ENCODE data around the gene MLH3.

Gene MLH3

GRCh38 chr14:75005357-75005756, 45.9 kb downstream of the MLH3 start:
- Histone ChIP-seq H2BK5ac (ENCODE audit: low read length) (no peak overlapping the region), H2AK5ac (ENCODE audit: low read depth, low read length) (no peak overlapping the region), H2BK120ac (ENCODE audit: low read depth, low read length) (no peak overlapping the region), H2BK15ac (ENCODE audit: low read length) (no peak overlapping the region), H3K4me3 (ENCODE audit: low read length in 2 of 2) (no peak overlapping the region), H2BK12ac (ENCODE audit: low read length) (no peak overlapping the region), H3K4me1 (ENCODE audit: control insufficient read depth in 2 of 2, insufficient read depth in 1 of 2, low read depth in 1 of 2, low read length in 2 of 2) (peaks cover 4 to 6% of the 10 kb centered on the region in 2 donors), H3K4ac (ENCODE audit: low read length) (no peak overlapping the region), H3K27me3 (ENCODE audit: control insufficient read depth in 3 of 3, insufficient read depth in 3 of 3, low read depth in 1 of 3, low read length in 3 of 3) (no peaks in the 10 kb centered on the region), H3K27ac (replicated peaks; ENCODE audit: low read length) (no peak overlapping the region), H4K8ac (ENCODE audit: low read depth, low read length) (no peak overlapping the region), H3K79me1 (ENCODE audit: low read depth, low read length) (peaks cover 8% of the 10 kb centered on the region), H3K36me3 (replicated peaks in 1 of 2; ENCODE audit: control insufficient read depth in 2 of 2, insufficient read depth in 2 of 2, low read length in 2 of 2) (peaks cover 23 to 64% of the 10 kb centered on the region in 2 donors), H3K18ac (ENCODE audit: low read length) (no peak overlapping the region), H3K9ac (ENCODE audit: low read depth, low read length, poor library complexity) (no peak overlapping the region), H4K91ac (ENCODE audit: low read depth, low read length, poor library complexity) (no peak overlapping the region), H2AFZ (ENCODE audit: low read length) (no peak overlapping the region), H3K23ac (ENCODE audit: low read depth, low read length, poor library complexity) (no peak overlapping the region), H3K9me3 (replicated peaks in 1 of 2; ENCODE audit: control insufficient read depth in 2 of 2, insufficient read depth in 1 of 2, low read depth in 1 of 2, low read length in 2 of 2) (peaks cover 0 to 2% of the 10 kb centered on the region in 2 donors), H3K4me2 (ENCODE audit: insufficient read depth, low read length, poor library complexity, severe bottlenecking) (no peak overlapping the region), H3K14ac (ENCODE audit: low read length) (no peak overlapping the region)
- WGBS, 2 donors (ENCODE audit: extremely low coverage in 2 of 2, insufficient read length in 2 of 2, insufficient replicate concordance in 1 of 2) = no CpG with 5 or more reads among the region's 3 CpGs
- DNase-seq (ENCODE audit: low spot score) = no peak

- peak overlapping the region; percentile 59 for H3K23ac ChIP-seq (ENCODE audit: low read depth, low read length, poor library complexity)
- H2BK15ac ChIP-seq (ENCODE audit: low read length) = no peak overlapping the region
- H2AK5ac ChIP-seq (ENCODE audit: low read depth, low read length) = no peak overlapping the region
- H3K9me3 ChIP-seq (replicated peaks in 1 of 2; ENCODE audit: control insufficient read depth in 2 of 2, insufficient read depth in 1 of 2, low read depth in 1 of 2, low read length in 2 of 2) = peaks cover 0 to 2% of the 10 kb centered on the region in 2 donors
- H3K9ac ChIP-seq (ENCODE audit: low read depth, low read length, poor library complexity) = peak overlapping the region; percentile 91
- H3K4me3 ChIP-seq (ENCODE audit: low read length in 2 of 2) = peak overlapping the region; percentile 84 to 93
- H2BK120ac ChIP-seq (ENCODE audit: low read depth, low read length) = no peak overlapping the region
- peaks cover 15 to 45% of the 10 kb centered on the region in 2 donors for H3K36me3 ChIP-seq (replicated peaks in 1 of 2; ENCODE audit: control insufficient read depth in 2 of 2, insufficient read depth in 2 of 2, low read length in 2 of 2)
- H4K8ac ChIP-seq (ENCODE audit: low read depth, low read length) = no peak overlapping the region
- H2BK12ac ChIP-seq (ENCODE audit: low read length) = no peak overlapping the region
- H2BK5ac ChIP-seq (ENCODE audit: low read length) = no peak overlapping the region
- H4K91ac ChIP-seq (ENCODE audit: low read depth, low read length, poor library complexity) = no peak overlapping the region
- H3K27ac ChIP-seq (replicated peaks; ENCODE audit: low read length) = no peak overlapping the region
- no peaks in the 10 kb centered on the region for H3K27me3 ChIP-seq (ENCODE audit: control insufficient read depth in 3 of 3, insufficient read depth in 3 of 3, low read depth in 1 of 3, low read length in 3 of 3)
- WGBS, 2 donors (ENCODE audit: extremely low coverage in 2 of 2, insufficient read length in 2 of 2, insufficient replicate concordance in 1 of 2) = no CpG with 5 or more reads among the region's 18 CpGs
- peaks cover 4 to 6% of the 10 kb centered on the region in 2 donors for H3K4me1 ChIP-seq (ENCODE audit: control insufficient read depth in 2 of 2, insufficient read depth in 1 of 2, low read depth in 1 of 2, low read length in 2 of 2)
- H3K4ac ChIP-seq (ENCODE audit: low read length) = no peak overlapping the region
- peak overlapping the region; percentile 95 for H3K18ac ChIP-seq (ENCODE audit: low read length)
- no peak overlapping the region for H3K14ac ChIP-seq (ENCODE audit: low read length)
- no peak for DNase-seq (ENCODE audit: low spot score)
- peaks cover 8% of the 10 kb centered on the region for H3K79me1 ChIP-seq (ENCODE audit: low read depth, low read length)
- peak overlapping the region; percentile 83 for H2AFZ ChIP-seq (ENCODE audit: low read length)
- H3K4me2 ChIP-seq (ENCODE audit: insufficient read depth, low read length, poor library complexity, severe bottlenecking) = peak overlapping the region; percentile 80
These were observed 47.8 kb downstream of the MLH3 start for GRCh38 chr14:75003250-75004027.

- no CpG with 5 or more reads among the region's 66 CpGs for WGBS, 2 donors (ENCODE audit: extremely low coverage in 2 of 2, insufficient read length in 2 of 2, insufficient replicate concordance in 1 of 2)
- Histone ChIP-seq H3K18ac (ENCODE audit: low read length) (peak within 1 kb of the TSS; percentile 95), H2BK15ac (ENCODE audit: low read length) (no peak within 1 kb of the TSS), H3K9me3 (replicated peaks in 1 of 2; ENCODE audit: control insufficient read depth in 2 of 2, insufficient read depth in 1 of 2, low read depth in 1 of 2, low read length in 2 of 2) (peaks cover 0 to 2% of the 10 kb centered on the region in 2 donors), H4K91ac (ENCODE audit: low read depth, low read length, poor library complexity) (no peak within 1 kb of the TSS), H3K14ac (ENCODE audit: low read length) (no peak within 1 kb of the TSS), H3K23ac (ENCODE audit: low read depth, low read length, poor library complexity) (peak within 1 kb of the TSS; percentile 59), H3K27me3 (ENCODE audit: control insufficient read depth in 3 of 3, insufficient read depth in 3 of 3, low read depth in 1 of 3, low read length in 3 of 3) (no peaks in the 10 kb centered on the region), H3K27ac (replicated peaks; ENCODE audit: low read length) (peak within 1 kb of the TSS; percentile 73), H3K4me2 (ENCODE audit: insufficient read depth, low read length, poor library complexity, severe bottlenecking) (peak within 1 kb of the TSS; percentile 80), H2AFZ (ENCODE audit: low read length) (peak within 1 kb of the TSS; percentile 83), H2BK5ac (ENCODE audit: low read length) (no peak within 1 kb of the TSS), H3K9ac (ENCODE audit: low read depth, low read length, poor library complexity) (peak within 1 kb of the TSS; percentile 91), H3K4ac (ENCODE audit: low read length) (no peak within 1 kb of the TSS), H3K4me1 (ENCODE audit: control insufficient read depth in 2 of 2, insufficient read depth in 1 of 2, low read depth in 1 of 2, low read length in 2 of 2) (peaks cover 4 to 6% of the 10 kb centered on the region in 2 donors), H3K4me3 (ENCODE audit: low read length in 2 of 2) (peak within 1 kb of the TSS; percentile 84 to 93), H2BK12ac (ENCODE audit: low read length) (no peak within 1 kb of the TSS), H2AK5ac (ENCODE audit: low read depth, low read length) (no peak within 1 kb of the TSS), H3K36me3 (replicated peaks in 1 of 2; ENCODE audit: control insufficient read depth in 2 of 2, insufficient read depth in 2 of 2, low read length in 2 of 2) (peaks cover 11 to 37% of the 10 kb centered on the region in 2 donors), H2BK120ac (ENCODE audit: low read depth, low read length) (no peak within 1 kb of the TSS), H4K8ac (ENCODE audit: low read depth, low read length) (no peak within 1 kb of the TSS), H3K79me1 (ENCODE audit: low read depth, low read length) (peaks cover 8% of the 10 kb centered on the region)
- peak; percentile 97 for DNase-seq (ENCODE audit: low spot score)
These were observed 48.6 kb downstream of the MLH3 start, which contains the start of gene EIF2B2 for GRCh38 chr14:75002392-75003249. Gene EIF2B2, plus strand, starts transcription at chr14:75002921. Its CDS starts 70 bp downstream, at chr14:75002991.

GRCh38 chr14:75001899-75002298, 49.4 kb downstream of the MLH3 start:
- H3K4me1 ChIP-seq (ENCODE audit: control insufficient read depth in 2 of 2, insufficient read depth in 1 of 2, low read depth in 1 of 2, low read length in 2 of 2) = peaks cover 4 to 6% of the 10 kb centered on the region in 2 donors
- no peak overlapping the region for H3K23ac ChIP-seq (ENCODE audit: low read depth, low read length, poor library complexity)
- H3K36me3 ChIP-seq (replicated peaks in 1 of 2; ENCODE audit: control insufficient read depth in 2 of 2, insufficient read depth in 2 of 2, low read length in 2 of 2) = peaks cover 11 to 30% of the 10 kb centered on the region in 2 donors
- peaks cover 0 to 2% of the 10 kb centered on the region in 2 donors for H3K9me3 ChIP-seq (replicated peaks in 1 of 2; ENCODE audit: control insufficient read depth in 2 of 2, insufficient read depth in 1 of 2, low read depth in 1 of 2, low read length in 2 of 2)
- H2BK12ac ChIP-seq (ENCODE audit: low read length) = no peak overlapping the region
- peak overlapping the region; percentile 41 for H3K4me2 ChIP-seq (ENCODE audit: insufficient read depth, low read length, poor library complexity, severe bottlenecking)
- H3K4me3 ChIP-seq (ENCODE audit: low read length in 2 of 2) = peak overlapping the region in 1 of 2 donors; percentile 84
- H3K79me1 ChIP-seq (ENCODE audit: low read depth, low read length) = peaks cover 8% of the 10 kb centered on the region
- no peak overlapping the region for H2BK5ac ChIP-seq (ENCODE audit: low read length)
- no peak overlapping the region for H4K91ac ChIP-seq (ENCODE audit: low read depth, low read length, poor library complexity)
- H2BK15ac ChIP-seq (ENCODE audit: low read length) = no peak overlapping the region
- H3K27me3 ChIP-seq (ENCODE audit: control insufficient read depth in 3 of 3, insufficient read depth in 3 of 3, low read depth in 1 of 3, low read length in 3 of 3) = no peaks in the 10 kb centered on the region
- no peak overlapping the region for H2BK120ac ChIP-seq (ENCODE audit: low read depth, low read length)
- peak overlapping the region; percentile 83 for H2AFZ ChIP-seq (ENCODE audit: low read length)
- H3K18ac ChIP-seq (ENCODE audit: low read length) = no peak overlapping the region
- H2AK5ac ChIP-seq (ENCODE audit: low read depth, low read length) = no peak overlapping the region
- DNase-seq (ENCODE audit: low spot score) = no peak
- no CpG with 5 or more reads among the region's 1 CpG for WGBS, 2 donors (ENCODE audit: extremely low coverage in 2 of 2, insufficient read length in 2 of 2, insufficient replicate concordance in 1 of 2)
- H3K4ac ChIP-seq (ENCODE audit: low read length) = no peak overlapping the region
- H3K27ac ChIP-seq (replicated peaks; ENCODE audit: low read length) = peak overlapping the region; percentile 73
- H3K14ac ChIP-seq (ENCODE audit: low read length) = no peak overlapping the region
- no peak overlapping the region for H3K9ac ChIP-seq (ENCODE audit: low read depth, low read length, poor library complexity)
- no peak overlapping the region for H4K8ac ChIP-seq (ENCODE audit: low read depth, low read length)

All from neuronal stem cell (in vitro differentiated cells).